Transverse colon (tissue), 4 donors: ENCODE data around the gene DTX3.

ENCODE experiments used
- EP300 ChIP-seq: sonication (generic); formaldehyde crosslinking; IDR thresholded peaks from one replicate; pipeline ENCODE4 v1.6.1; 2017; ENCODE audit warnings: antibody characterized with exemption, low read depth
- POLR2A ChIP-seq: fragments of 450-650 bp; IDR thresholded peaks from one replicate; pipeline ENCODE4 v1.6.1; 2016; ENCODE audit warnings: antibody characterized with exemption, mild to moderate bottlenecking, moderate library complexity
- POLR2AphosphoS5 ChIP-seq, 3 donors: sonication (generic); formaldehyde crosslinking; IDR thresholded peaks; one replicate each; pipeline ENCODE4 v1.6.1; 2016; ENCODE audit warnings: antibody characterized with exemption in 3 of 3
- TF ChIP-seq, protein P1 (sequence below), 5 experiments: fragments of 200-600 bp in 3 of 5; fragments of 450-650 bp in 2 of 5; sonication (generic) in 3 of 5; IDR thresholded peaks; 1 replicate in 2 of 5; 2 replicates in 3 of 5; pipeline ENCODE4 v1.5.1; 2016 to 2017; ENCODE audit warnings: antibody characterized with exemption in 5 of 5, inconsistent platforms in 3 of 5, mild to moderate bottlenecking in 2 of 5, moderate library complexity in 1 of 5

DNA sequence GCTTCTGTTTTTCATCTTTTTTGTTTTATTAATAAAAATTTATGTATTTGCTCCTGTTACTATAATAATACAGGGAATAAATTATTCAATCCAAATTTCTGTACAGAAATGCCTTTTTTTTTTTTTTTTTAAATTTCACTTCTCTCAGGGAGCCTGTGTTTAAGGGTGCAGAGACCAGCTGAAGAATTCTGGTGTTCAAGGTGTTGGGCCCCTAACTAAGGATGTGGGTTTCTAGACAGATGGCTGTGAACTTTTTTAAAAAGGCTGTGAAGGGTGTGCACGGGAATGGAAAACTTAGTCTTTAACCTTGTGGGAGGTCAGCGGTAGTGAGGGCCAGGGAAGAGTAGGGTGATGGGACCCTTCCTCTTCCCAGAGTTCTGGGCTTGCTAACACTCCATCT lies 1.3 kb upstream of the DTX3 start:
- TF ChIP-seq, protein P1, sequence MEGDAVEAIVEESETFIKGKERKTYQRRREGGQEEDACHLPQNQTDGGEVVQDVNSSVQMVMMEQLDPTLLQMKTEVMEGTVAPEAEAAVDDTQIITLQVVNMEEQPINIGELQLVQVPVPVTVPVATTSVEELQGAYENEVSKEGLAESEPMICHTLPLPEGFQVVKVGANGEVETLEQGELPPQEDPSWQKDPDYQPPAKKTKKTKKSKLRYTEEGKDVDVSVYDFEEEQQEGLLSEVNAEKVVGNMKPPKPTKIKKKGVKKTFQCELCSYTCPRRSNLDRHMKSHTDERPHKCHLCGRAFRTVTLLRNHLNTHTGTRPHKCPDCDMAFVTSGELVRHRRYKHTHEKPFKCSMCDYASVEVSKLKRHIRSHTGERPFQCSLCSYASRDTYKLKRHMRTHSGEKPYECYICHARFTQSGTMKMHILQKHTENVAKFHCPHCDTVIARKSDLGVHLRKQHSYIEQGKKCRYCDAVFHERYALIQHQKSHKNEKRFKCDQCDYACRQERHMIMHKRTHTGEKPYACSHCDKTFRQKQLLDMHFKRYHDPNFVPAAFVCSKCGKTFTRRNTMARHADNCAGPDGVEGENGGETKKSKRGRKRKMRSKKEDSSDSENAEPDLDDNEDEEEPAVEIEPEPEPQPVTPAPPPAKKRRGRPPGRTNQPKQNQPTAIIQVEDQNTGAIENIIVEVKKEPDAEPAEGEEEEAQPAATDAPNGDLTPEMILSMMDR (IDR thresholded peaks at IDR 0.05): no peak
- TF ChIP-seq POLR2A: no peak
- no peak for TF ChIP-seq POLR2AphosphoS5 (IDR thresholded peaks at IDR 0.05)
- no peak for TF ChIP-seq EP300
